GM12872 (cell line): ENCODE results near the gene ARF1.

Experiments used
- TF ChIP-seq, protein P1 (sequence below): IDR thresholded peaks from 3 replicates; pipeline ENCODE4 v1.5.1; 2011; ENCODE audit warnings: low read depth, mild to moderate bottlenecking, low read length, moderate library complexity; ENCODE audit not compliant: insufficient read depth

The ARF1 gene

DNA sequence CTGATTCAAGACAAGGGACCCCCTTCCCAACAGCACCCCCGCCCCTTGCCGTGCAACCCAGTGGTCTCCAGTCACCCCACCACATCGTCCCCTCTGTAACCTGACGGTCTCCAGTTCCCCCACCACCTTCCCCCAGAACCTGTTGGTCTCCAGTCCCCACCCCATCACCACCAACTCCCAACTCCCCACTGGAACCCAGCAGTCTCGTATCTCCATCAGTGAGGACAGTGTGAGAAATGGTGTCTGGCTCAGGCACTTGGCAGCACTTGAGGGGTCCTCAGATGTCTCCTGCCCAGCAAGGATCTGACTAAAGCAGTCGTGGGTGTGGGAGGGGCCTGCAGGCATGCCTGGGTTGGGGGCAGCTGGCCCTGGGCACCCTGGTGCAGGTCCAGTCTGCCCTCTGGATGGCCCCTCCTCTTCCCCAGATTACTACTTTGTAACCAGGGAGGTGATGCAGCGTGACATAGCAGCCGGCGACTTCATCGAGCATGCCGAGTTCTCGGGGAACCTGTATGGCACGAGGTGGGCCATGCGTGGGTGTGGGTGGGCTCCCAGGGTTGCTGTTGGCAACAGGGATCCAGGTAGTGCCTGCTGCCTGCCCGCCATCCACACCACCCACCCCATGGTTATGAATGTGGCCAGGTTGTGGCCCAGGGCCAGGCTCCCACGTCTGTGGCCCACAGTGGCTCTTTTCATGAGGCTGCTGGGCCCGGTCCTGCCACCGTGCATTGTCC is 64.1 kb downstream of the ARF1 start:
- TF ChIP-seq, protein P1, sequence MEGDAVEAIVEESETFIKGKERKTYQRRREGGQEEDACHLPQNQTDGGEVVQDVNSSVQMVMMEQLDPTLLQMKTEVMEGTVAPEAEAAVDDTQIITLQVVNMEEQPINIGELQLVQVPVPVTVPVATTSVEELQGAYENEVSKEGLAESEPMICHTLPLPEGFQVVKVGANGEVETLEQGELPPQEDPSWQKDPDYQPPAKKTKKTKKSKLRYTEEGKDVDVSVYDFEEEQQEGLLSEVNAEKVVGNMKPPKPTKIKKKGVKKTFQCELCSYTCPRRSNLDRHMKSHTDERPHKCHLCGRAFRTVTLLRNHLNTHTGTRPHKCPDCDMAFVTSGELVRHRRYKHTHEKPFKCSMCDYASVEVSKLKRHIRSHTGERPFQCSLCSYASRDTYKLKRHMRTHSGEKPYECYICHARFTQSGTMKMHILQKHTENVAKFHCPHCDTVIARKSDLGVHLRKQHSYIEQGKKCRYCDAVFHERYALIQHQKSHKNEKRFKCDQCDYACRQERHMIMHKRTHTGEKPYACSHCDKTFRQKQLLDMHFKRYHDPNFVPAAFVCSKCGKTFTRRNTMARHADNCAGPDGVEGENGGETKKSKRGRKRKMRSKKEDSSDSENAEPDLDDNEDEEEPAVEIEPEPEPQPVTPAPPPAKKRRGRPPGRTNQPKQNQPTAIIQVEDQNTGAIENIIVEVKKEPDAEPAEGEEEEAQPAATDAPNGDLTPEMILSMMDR = no peak

DNA sequence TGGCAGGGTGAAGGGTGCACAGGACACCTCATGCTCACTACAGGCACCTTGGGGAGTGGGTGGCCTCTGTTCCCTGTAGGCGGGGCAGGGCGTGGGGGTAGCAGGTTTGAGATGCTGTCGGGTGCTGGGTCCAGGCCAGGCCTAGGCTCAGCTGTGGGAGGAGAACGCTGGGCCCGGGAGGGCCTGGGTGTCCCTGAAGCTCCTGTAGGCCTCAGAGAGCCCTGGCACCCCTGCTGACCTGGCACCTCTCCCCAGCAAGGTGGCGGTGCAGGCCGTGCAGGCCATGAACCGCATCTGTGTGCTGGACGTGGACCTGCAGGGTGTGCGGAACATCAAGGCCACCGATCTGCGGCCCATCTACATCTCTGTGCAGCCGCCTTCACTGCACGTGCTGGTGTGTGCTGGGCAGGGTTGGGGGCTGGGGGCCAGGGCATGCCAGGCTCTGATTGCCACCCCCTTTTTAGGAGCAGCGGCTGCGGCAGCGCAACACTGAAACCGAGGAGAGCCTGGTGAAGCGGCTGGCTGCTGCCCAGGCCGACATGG is 64.7 kb downstream of the ARF1 start:
- TF ChIP-seq, protein P1 = no peak

DNA sequence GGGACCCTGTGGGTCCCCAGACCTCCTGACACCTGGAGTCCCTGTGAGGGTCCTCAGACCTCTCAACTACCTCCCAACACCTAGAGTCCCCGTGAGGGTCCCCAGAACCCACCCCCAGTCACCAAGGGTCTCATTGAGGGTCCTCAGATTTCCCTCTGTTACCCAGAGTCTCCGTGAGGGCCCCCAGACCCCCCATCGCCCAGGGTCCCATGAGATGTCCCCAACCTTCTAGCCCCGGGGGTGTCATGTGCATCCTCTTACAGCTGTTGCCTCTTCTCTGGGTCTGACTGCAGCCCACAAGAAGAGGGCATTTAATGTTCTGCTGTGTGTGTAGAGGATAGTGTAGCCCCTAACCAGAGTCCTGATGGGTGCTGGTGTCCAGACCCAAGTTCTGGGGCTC is 65.3 kb downstream of the ARF1 start:
- TF ChIP-seq, protein P1 = no peak

DNA sequence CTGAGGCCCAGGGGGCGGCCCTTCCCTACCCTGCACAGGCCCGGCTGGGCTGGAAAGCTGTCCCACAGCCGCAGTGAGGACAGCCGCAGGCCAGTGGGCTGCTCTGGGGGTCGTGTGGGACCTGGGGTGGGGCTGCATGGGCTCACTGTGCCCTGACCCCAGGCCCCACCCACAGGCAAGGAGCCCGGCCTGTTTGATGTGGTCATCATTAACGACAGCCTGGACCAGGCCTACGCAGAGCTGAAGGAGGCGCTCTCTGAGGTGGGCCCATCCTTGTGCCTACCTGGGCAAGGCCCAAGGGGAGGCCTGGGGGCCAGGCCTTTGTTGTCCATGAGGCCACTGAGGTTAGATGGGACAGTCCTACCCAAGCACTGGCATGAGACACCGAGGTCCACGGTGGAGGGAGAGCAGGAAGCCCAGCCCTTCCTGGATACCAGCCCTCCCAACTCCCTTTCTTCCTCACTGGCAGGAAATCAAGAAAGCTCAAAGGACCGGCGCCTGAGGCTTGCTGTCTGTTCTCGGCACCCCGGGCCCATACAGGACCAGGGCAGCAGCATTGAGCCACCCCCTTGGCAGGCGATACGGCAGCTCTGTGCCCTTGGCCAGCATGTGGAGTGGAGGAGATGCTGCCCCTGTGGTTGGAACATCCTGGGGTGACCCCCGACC is 65.8 kb downstream of the ARF1 start:
- TF ChIP-seq, protein P1 = no peak
